Coronary artery (tissue), 2 donors: Measurements from ENCODE around the gene TM7SF2.

Experiments used
- DNase-seq: peaks from one replicate; pipeline ENCODE4 v3.0.0-alpha.2; 2017; ENCODE audit warnings: low spot score
- H3K27ac ChIP-seq, 2 donors: fragments of 200-600 bp; sonication (generic); one replicate each; pipeline ENCODE4 v1.5.1; 2016 to 2019
- H3K4me3 ChIP-seq: fragments of 200-600 bp; sonication (generic); 2 replicates; pipeline ENCODE4 v1.5.1; 2016; ENCODE audit warnings: mild to moderate bottlenecking, moderate library complexity
- TF ChIP-seq, protein P1 (sequence below): fragments of 200-600 bp; sonication (generic); IDR thresholded peaks from one replicate; pipeline ENCODE4 v1.5.1; 2019; ENCODE audit warnings: antibody characterized with exemption

The TM7SF2 gene

DNA sequence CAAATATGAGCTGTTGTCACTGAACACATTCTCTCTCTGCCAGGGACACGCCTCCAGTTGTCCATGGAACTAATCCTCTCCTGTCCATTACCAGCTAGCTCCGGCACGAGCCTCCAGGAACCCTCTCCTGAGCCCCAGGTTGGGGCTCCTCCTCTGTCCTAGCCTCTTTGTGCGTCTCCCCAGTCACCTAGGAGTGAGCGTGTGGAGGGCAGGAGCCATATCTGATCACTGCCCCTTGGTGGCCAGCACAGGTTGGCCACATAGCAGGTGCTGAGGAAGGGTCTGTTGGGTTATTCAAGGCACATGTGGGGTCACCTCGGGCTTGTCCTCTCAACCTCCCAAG lies 20.2 kb downstream of the TM7SF2 start:
- Histone ChIP-seq H3K27ac (no peak overlapping the region), H3K4me3 (no peak overlapping the region)
- TF ChIP-seq, protein P1, sequence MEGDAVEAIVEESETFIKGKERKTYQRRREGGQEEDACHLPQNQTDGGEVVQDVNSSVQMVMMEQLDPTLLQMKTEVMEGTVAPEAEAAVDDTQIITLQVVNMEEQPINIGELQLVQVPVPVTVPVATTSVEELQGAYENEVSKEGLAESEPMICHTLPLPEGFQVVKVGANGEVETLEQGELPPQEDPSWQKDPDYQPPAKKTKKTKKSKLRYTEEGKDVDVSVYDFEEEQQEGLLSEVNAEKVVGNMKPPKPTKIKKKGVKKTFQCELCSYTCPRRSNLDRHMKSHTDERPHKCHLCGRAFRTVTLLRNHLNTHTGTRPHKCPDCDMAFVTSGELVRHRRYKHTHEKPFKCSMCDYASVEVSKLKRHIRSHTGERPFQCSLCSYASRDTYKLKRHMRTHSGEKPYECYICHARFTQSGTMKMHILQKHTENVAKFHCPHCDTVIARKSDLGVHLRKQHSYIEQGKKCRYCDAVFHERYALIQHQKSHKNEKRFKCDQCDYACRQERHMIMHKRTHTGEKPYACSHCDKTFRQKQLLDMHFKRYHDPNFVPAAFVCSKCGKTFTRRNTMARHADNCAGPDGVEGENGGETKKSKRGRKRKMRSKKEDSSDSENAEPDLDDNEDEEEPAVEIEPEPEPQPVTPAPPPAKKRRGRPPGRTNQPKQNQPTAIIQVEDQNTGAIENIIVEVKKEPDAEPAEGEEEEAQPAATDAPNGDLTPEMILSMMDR: no peak
- no peak for DNase-seq

GRCh38 chr11:65132238-65132987 lies 20.7 kb downstream of the TM7SF2 start:
- Histone ChIP-seq H3K4me3 (peak overlapping the region; percentile 83), H3K27ac (no peak overlapping the region)
- peak; percentile 67 for DNase-seq
- TF ChIP-seq, protein P1: no peak

DNA sequence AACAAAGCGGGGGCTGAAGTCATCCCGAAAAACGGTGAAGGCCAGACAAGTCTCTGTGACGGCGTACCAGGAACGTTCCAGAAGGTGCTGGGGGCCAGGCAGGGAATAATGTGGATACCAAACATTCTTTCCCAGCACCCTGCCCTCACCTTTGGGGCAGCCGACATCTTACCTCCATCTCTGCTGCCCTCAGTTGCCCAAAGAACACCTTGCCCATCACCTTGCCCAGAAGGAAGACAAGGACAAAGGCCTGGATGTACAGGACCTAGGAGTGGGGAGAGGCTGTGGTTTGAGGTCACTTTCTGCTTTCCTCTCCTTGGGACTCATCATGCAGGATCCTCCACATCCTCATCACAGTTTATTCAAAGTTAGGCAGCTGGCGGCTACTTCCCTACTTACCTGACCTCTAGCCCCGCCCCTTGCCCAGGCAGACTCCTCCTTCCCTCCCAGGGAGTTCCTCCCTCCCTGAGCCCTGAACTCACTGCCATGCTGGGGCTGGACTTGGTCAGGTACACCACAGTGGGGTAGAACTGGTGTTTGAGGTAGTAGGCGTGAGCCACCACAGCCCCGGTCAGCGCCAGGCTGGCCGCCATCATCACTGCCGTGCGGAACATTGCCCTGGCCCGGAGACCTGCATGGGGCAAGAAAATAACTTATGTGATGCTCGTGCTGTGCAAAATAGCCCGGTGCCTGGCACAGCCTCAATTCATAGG lies 21.5 kb downstream of the TM7SF2 start:
- Histone ChIP-seq H3K27ac (peak overlapping the region; percentile 94 to 98), H3K4me3 (peak overlapping the region; percentile 83)
- TF ChIP-seq, protein P1: no peak
- DNase-seq: peak; percentile 70

DNA sequence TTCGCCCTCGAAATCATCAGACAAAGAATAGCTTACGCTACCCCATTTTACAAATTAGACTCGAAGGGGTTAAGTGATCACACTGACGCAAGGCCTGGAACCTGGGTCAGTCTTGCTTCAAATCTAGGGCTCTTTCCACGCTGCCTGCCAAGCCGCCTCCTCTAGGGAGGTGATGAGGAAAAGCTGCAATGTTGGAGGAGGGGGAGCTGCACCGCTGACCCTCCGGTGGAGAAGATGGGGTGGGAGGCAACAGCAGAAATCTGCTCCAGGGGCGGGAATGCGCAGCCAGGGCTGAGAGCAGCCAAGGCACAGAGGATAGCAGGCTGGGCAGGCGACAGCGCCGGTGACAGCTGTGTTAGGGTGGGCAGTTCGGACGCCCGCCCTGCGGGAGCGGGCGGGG lies 22.1 kb downstream of the TM7SF2 start:
- peak; percentile 79 for DNase-seq
- Histone ChIP-seq H3K27ac (peak overlapping the region; percentile 94 to 98), H3K4me3 (peak overlapping the region; percentile 83)
- TF ChIP-seq, protein P1: no peak

- DNase-seq: peak; percentile 95
- peak within 1 kb of the TSS; percentile 83 for H3K4me3 ChIP-seq
- TF ChIP-seq, protein P1: no peak
- peak within 1 kb of the TSS; percentile 94 to 98 for H3K27ac ChIP-seq
Observed at GRCh38 chr11:65134240-65134951, 22.7 kb downstream of the TM7SF2 start, which contains the start of gene SYVN1. TSS of gene SYVN1 (minus strand) at chr11:65134519. CDS start at chr11:65133601, 918 bp downstream.

- peak overlapping the region; percentile 83 for H3K4me3 ChIP-seq
- TF ChIP-seq, protein P1: no peak
- peak overlapping the region; percentile 94 to 98 for H3K27ac ChIP-seq
- peak; percentile 95 for DNase-seq
Observed at GRCh38 chr11:65134952-65135632, 23.4 kb downstream of the TM7SF2 start.
